K562 (cell line): ENCODE results near the gene TTC5. TPM values are rescaled to one million over a fixed set of nuclear protein-coding genes. Genes with fewer than 3 reads are reported as not detected.

Experiments used
- ATAC-seq: fragments of 200-7000 bp; cut with Tn5 transposase; 3 replicates; pipeline ENCODE4 v1.9.1; 2020; ENCODE audit warnings: moderate library complexity
- BruUV-seq: library from RNA; stranded (reverse); fragments of 400-500 nt; replicated peaks from 2 replicates; lab custom pipeline; 2021; lab: Mats Ljungman, UMichigan
- CTCF ChIA-PET: fragments of 300-600 bp; formaldehyde crosslinking; extraction: SDS; loops from one replicate; lab custom pipeline; 2021; ENCODE audit warnings: low intra/inter-chr PET ratio; lab: Yijun Ruan, JAX
- POLR2A ChIA-PET: fragments of 300-600, 350-650 bp; sonication (Branson Sonifier 250); formaldehyde crosslinking; extraction: SDS; loops from one replicate; lab custom pipeline; 2021; ENCODE audit warnings: antibody characterized with exemption, inconsistent platforms; lab: Yijun Ruan, JAX
- DNase-seq, 4 experiments: peaks; one replicate each; pipeline versions ENCODE4 v3.0.0 to v3.0.0-alpha.2; 2011 to 2018; ENCODE audit warnings: low spot score in 3 of 4, mixed read lengths in 3 of 4; ENCODE audit errors: extremely low read depth in 1 of 4
- FAIRE-seq: peaks from 2 replicates; lab custom pipeline; 2011; peaks lifted over from hg19 to GRCh38; lab: Jason Lieb, UNC
- H2AFZ ChIP-seq: 2 replicates; pipeline ENCODE4 v1.6.0; 2011; ENCODE audit warnings: low read depth, low read length, control low read depth, inconsistent platforms
- H3K27ac ChIP-seq: fragments of 200-600 bp; 3 replicates; pipeline ENCODE4 v1.8.0; 2011; ENCODE audit warnings: low read depth, mild to moderate bottlenecking, control low read depth, inconsistent platforms, low read length, moderate library complexity, mixed read lengths; ENCODE audit errors: extremely low read depth
- H3K27me3 ChIP-seq, 2 experiments: fragments of 300-600 bp in 1 of 2; 2 replicates in 1 of 2; 3 replicates in 1 of 2; pipeline versions ENCODE4 v1.6.0 to v1.8.0; 2011; ENCODE audit warnings: inconsistent platforms in 2 of 2, low read length in 2 of 2, mild to moderate bottlenecking in 1 of 2, mixed read lengths in 1 of 2, moderate library complexity in 1 of 2; ENCODE audit not compliant: control insufficient read depth in 2 of 2, insufficient read depth in 2 of 2
- H3K36me3 ChIP-seq: fragments of 300-600 bp; 3 replicates; pipeline ENCODE4 v1.8.0; 2011; ENCODE audit warnings: mild to moderate bottlenecking, low read length, inconsistent platforms; ENCODE audit not compliant: control insufficient read depth, insufficient read depth
- H3K4me1 ChIP-seq, 2 experiments: fragments of 200-600 bp in 1 of 2; replicated peaks in 1 of 2; 2 replicates in 1 of 2; 3 replicates in 1 of 2; pipeline versions ENCODE4 v1.5.1 to v1.8.0; 2011; ENCODE audit warnings: inconsistent platforms in 2 of 2, low read length in 2 of 2, mild to moderate bottlenecking in 1 of 2, mixed read lengths in 1 of 2, moderate library complexity in 1 of 2; ENCODE audit not compliant: control insufficient read depth in 2 of 2, insufficient read depth in 2 of 2
- H3K4me2 ChIP-seq: 2 replicates; pipeline ENCODE4 v1.6.1; 2011; ENCODE audit warnings: low read length, control low read depth, inconsistent platforms, mixed read lengths; ENCODE audit not compliant: insufficient read depth
- H3K4me3 ChIP-seq: fragments of 200-600 bp; sonication (generic), shearing (Covaris generic); 2 replicates; pipeline ENCODE4 v1.5.1; 2016; ENCODE audit warnings: control low read depth, inconsistent platforms
- H3K79me2 ChIP-seq: fragments of 200-600 bp; 3 replicates; pipeline ENCODE4 v1.8.0; 2011; ENCODE audit warnings: low read length, inconsistent platforms; ENCODE audit not compliant: control insufficient read depth, insufficient read depth
- H3K9ac ChIP-seq, 2 experiments: 2 replicates each; pipeline versions ENCODE4 v1.6.0 to v1.6.1; 2011; ENCODE audit warnings: low read depth in 2 of 2, low read length in 2 of 2, control low read depth in 1 of 2, inconsistent platforms in 1 of 2, mild to moderate bottlenecking in 1 of 2, mixed read lengths in 1 of 2; ENCODE audit not compliant: insufficient read depth in 1 of 2
- H3K9me1 ChIP-seq: one replicate; pipeline ENCODE4 v1.6.0; 2011; ENCODE audit warnings: inconsistent platforms, mild to moderate bottlenecking, low read length, moderate library complexity; ENCODE audit not compliant: control insufficient read depth, insufficient read depth
- H3K9me3 ChIP-seq: replicated peaks from 2 replicates; pipeline ENCODE4 v1.5.1; 2011; ENCODE audit warnings: low read depth, low read length, inconsistent platforms; ENCODE audit not compliant: control insufficient read depth, insufficient read depth
- H4K20me1 ChIP-seq: replicated peaks from 2 replicates; pipeline ENCODE4 v1.6.1; 2011; ENCODE audit warnings: low read length, inconsistent platforms, mixed read lengths; ENCODE audit not compliant: control insufficient read depth, insufficient read depth
- NR3C1 ChIP-seq: sonication (generic); formaldehyde crosslinking; IDR thresholded peaks from 2 replicates; pipeline ENCODE4 v1.8.1; 2022; ENCODE audit warnings: missing genetic modification reagents
- PML ChIP-seq: IDR thresholded peaks from 2 replicates; pipeline ENCODE4 v1.6.1; 2012; ENCODE audit warnings: low read length, inconsistent platforms
- POLR3A ChIP-seq: IDR thresholded peaks from 2 replicates; pipeline ENCODE4 v1.6.1; 2011; ENCODE audit warnings: borderline replicate concordance, mild to moderate bottlenecking, moderate library complexity; ENCODE audit not compliant: insufficient read length, insufficient read depth; ENCODE audit errors: extremely low read depth
- PRMT5 ChIP-seq: sonication (generic); formaldehyde crosslinking; IDR thresholded peaks from 2 replicates; pipeline ENCODE4 v1.5.0; 2020; ENCODE audit warnings: missing genetic modification reagents
- SMARCB1 ChIP-seq: IDR thresholded peaks from 2 replicates; pipeline ENCODE4 v1.6.1; 2011; ENCODE audit warnings: improper control_type of control experiment, low read depth; ENCODE audit not compliant: insufficient read length
- SREBF2 ChIP-seq: sonication (generic); formaldehyde crosslinking; IDR thresholded peaks from 2 replicates; pipeline ENCODE4 v1.4.0; 2020; ENCODE audit warnings: mild to moderate bottlenecking, missing genetic modification reagents
- STAG1 ChIP-seq: sonication (generic); formaldehyde crosslinking; IDR thresholded peaks from 2 replicates; pipeline ENCODE4 v1.5.0; 2020; ENCODE audit warnings: missing genetic modification reagents, borderline replicate concordance
- ZNF140 ChIP-seq: fragments of 250-450 bp; sonication (Bioruptor Pico); IDR thresholded peaks from 2 replicates; pipeline ENCODE4 v1.8.0; 2021; ENCODE audit warnings: moderate library complexity, mild to moderate bottlenecking, inconsistent platforms
- ZNF316 ChIP-seq: fragments of 450-650 bp; IDR thresholded peaks from 2 replicates; pipeline ENCODE4 v1.6.1; 2016
- WGBS: fragments of 100-300 bp; shearing (Covaris generic); methylation state at CpG from one replicate; pipeline ENCODE4 v1.1.6; 2016; ENCODE audit warnings: low coverage, mixed read lengths; ENCODE audit not compliant: insufficient coverage; ENCODE audit errors: missing lambda C conversion rate; 5-methylcytosine and 5-hydroxymethylcytosine counted together
- in situ Hi-C: fragments of 300-500 bp; cut with MboI; formaldehyde crosslinking; loops from 4 replicates; pipeline ENCODE4 v1.15.0; 2018; ENCODE audit warnings: inconsistent platforms, mixed read lengths
- intact Hi-C: fragments of 100-400 bp; cut with micrococcal nuclease; formaldehyde crosslinking; loops from 2 replicates; pipeline ENCODE4 v1.14.2; 2022
- polyA plus RNA-seq, 8 experiments: library from polyadenylated mRNA; depleted of rRNA in 4 of 8; stranded (reverse) in 5 of 8; unstranded in 3 of 8; fragments of >200 nt; fragmentation: Nextera tagmentation in 2 of 8; fragmentation: Illumina TruSeq in 1 of 8; extraction: Ambion mirVana in 2 of 8; extraction: Trizol in 1 of 8; gene quantifications; 2 replicates each; pipeline versions ENCODE4 v1.2.1 to v1.2.3, GENCODE V29; 2011 to 2014; ENCODE audit warnings: inconsistent platforms in 1 of 8, missing spikeins in 1 of 8
- total RNA-seq, 7 experiments: library from RNA; depleted of rRNA in 6 of 7; stranded (reverse); fragments of >200 nt in 6 of 7; fragmentation: Illumina TruSeq in 2 of 7; extraction: Trizol in 2 of 7; gene quantifications; 2 replicates each; pipeline versions ENCODE4 v1.2.1 to v1.2.3, GENCODE V29; 2011 to 2021; ENCODE audit warnings: low replicate concordance in 1 of 7
- TF ChIP-seq, protein P1 (sequence below): fragments of 450-650 bp; conservative IDR thresholded peaks from 2 replicates; pipeline ENCODE4 v1.6.1; 2016; ENCODE audit warnings: missing genetic modification characterization, low read depth, mild to moderate bottlenecking, control low read depth, missing compliant biosample characterization
- TF ChIP-seq, protein P2 (sequence below): fragments of 450-650 bp; IDR thresholded peaks from 2 replicates; pipeline ENCODE4 v1.6.1; 2017; ENCODE audit warnings: antibody characterized with exemption
- TF ChIP-seq, protein P3 (sequence below): fragments of 250-450 bp; sonication (Bioruptor Pico); IDR thresholded peaks from 2 replicates; pipeline ENCODE4 v1.8.0; 2021; ENCODE audit warnings: moderate library complexity, mild to moderate bottlenecking, inconsistent platforms
- TF ChIP-seq, protein P4 (sequence below): fragments of 250-450 bp; sonication (Bioruptor Pico); IDR thresholded peaks from 2 replicates; pipeline ENCODE4 v1.5.0; 2021
- TF ChIP-seq, protein P5 (sequence below), 2 experiments: fragments of 450-650 bp in 1 of 2; IDR thresholded peaks; 2 replicates each; pipeline ENCODE4 v1.6.1; 2011 to 2017; ENCODE audit warnings: low read depth in 2 of 2, antibody characterized with exemption in 1 of 2, borderline replicate concordance in 1 of 2, low read length in 1 of 2, mild to moderate bottlenecking in 1 of 2, mixed read lengths in 1 of 2; ENCODE audit not compliant: control insufficient read depth in 1 of 2

TTC5 gene
- total and polyA plus RNA-seq, 9 of the 15 experiments (the other 6 are each of a cell fraction or from before 2014, with no cell fraction given), result 4.8 to 17.1 (median 7.5) TPM

GRCh38 chr14:20295067-20295466, 10.7 kb downstream of the TTC5 start:
- ChIA-PET POLR2A (no interaction called here), CTCF (no interaction called here)
- Histone ChIP-seq H3K79me2 (no peaks in the 10 kb centered on the region), H3K27ac (no peak overlapping the region), H3K4me3 (no peak overlapping the region), H3K4me1 (no peaks in the 10 kb centered on the region), H3K9me1 (no peaks in the 10 kb centered on the region), H3K36me3 (peaks cover 61% of the 10 kb centered on the region; the same call in 2 of the 3 replicates), H3K4me2 (no peak overlapping the region), H3K9ac (no peak overlapping the region), H3K9me3 (no peaks in the 10 kb centered on the region), H4K20me1 (no peaks in the 10 kb centered on the region), H3K27me3 (no peaks in the 10 kb centered on the region), H2AFZ (no peak overlapping the region)
- WGBS, result 83% methylated on average over 4 of the region's 4 CpGs
- no TSS peak for BruUV-seq
- intact Hi-C loops (no loop called here), in situ Hi-C loops (no loop called here)
- DNase-seq (no peak), ATAC-seq (no peak), FAIRE-seq (no peak)
- TF ChIP-seq PML (no peak), PRMT5 (CRISPR knock-in tag) (no peak), NR3C1 (CRISPR knock-in tag) (no peak), STAG1 (CRISPR knock-in tag) (no peak), ZNF316 (no peak), POLR3A (no peak), SREBF2 (CRISPR knock-in tag) (no peak), ZNF140 (CRISPR knock-in tag) (no peak), SMARCB1 (no peak)
- TF ChIP-seq, protein P1, sequence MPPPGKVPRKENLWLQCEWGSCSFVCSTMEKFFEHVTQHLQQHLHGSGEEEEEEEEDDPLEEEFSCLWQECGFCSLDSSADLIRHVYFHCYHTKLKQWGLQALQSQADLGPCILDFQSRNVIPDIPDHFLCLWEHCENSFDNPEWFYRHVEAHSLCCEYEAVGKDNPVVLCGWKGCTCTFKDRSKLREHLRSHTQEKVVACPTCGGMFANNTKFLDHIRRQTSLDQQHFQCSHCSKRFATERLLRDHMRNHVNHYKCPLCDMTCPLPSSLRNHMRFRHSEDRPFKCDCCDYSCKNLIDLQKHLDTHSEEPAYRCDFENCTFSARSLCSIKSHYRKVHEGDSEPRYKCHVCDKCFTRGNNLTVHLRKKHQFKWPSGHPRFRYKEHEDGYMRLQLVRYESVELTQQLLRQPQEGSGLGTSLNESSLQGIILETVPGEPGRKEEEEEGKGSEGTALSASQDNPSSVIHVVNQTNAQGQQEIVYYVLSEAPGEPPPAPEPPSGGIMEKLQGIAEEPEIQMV (tag), result no peak
- TF ChIP-seq, protein P2, sequence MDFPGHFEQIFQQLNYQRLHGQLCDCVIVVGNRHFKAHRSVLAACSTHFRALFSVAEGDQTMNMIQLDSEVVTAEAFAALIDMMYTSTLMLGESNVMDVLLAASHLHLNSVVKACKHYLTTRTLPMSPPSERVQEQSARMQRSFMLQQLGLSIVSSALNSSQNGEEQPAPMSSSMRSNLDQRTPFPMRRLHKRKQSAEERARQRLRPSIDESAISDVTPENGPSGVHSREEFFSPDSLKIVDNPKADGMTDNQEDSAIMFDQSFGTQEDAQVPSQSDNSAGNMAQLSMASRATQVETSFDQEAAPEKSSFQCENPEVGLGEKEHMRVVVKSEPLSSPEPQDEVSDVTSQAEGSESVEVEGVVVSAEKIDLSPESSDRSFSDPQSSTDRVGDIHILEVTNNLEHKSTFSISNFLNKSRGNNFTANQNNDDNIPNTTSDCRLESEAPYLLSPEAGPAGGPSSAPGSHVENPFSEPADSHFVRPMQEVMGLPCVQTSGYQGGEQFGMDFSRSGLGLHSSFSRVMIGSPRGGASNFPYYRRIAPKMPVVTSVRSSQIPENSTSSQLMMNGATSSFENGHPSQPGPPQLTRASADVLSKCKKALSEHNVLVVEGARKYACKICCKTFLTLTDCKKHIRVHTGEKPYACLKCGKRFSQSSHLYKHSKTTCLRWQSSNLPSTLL, result no peak
- TF ChIP-seq, protein P3, sequence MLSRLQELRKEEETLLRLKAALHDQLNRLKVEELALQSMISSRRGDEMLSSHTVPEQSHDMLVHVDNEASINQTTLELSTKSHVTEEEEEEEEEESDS (CRISPR knock-in tag), result no peak
- TF ChIP-seq, protein P4, sequence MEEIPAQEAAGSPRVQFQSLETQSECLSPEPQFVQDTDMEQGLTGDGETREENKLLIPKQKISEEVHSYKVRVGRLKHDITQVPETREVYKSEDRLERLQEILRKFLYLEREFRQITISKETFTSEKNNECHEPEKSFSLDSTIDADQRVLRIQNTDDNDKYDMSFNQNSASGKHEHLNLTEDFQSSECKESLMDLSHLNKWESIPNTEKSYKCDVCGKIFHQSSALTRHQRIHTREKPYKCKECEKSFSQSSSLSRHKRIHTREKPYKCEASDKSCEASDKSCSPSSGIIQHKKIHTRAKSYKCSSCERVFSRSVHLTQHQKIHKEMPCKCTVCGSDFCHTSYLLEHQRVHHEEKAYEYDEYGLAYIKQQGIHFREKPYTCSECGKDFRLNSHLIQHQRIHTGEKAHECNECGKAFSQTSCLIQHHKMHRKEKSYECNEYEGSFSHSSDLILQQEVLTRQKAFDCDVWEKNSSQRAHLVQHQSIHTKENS (CRISPR knock-in tag), result no peak
- TF ChIP-seq, protein P5, sequence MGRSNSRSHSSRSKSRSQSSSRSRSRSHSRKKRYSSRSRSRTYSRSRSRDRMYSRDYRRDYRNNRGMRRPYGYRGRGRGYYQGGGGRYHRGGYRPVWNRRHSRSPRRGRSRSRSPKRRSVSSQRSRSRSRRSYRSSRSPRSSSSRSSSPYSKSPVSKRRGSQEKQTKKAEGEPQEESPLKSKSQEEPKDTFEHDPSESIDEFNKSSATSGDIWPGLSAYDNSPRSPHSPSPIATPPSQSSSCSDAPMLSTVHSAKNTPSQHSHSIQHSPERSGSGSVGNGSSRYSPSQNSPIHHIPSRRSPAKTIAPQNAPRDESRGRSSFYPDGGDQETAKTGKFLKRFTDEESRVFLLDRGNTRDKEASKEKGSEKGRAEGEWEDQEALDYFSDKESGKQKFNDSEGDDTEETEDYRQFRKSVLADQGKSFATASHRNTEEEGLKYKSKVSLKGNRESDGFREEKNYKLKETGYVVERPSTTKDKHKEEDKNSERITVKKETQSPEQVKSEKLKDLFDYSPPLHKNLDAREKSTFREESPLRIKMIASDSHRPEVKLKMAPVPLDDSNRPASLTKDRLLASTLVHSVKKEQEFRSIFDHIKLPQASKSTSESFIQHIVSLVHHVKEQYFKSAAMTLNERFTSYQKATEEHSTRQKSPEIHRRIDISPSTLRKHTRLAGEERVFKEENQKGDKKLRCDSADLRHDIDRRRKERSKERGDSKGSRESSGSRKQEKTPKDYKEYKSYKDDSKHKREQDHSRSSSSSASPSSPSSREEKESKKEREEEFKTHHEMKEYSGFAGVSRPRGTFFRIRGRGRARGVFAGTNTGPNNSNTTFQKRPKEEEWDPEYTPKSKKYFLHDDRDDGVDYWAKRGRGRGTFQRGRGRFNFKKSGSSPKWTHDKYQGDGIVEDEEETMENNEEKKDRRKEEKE (IDR thresholded peaks at IDR 0.05; ENCODE audit: borderline replicate concordance in 1 of 2, control insufficient read depth in 1 of 2, low read depth in 2 of 2, low read length in 1 of 2), result no peak
